ENCODE results near the gene ACE2. TPM values are rescaled to one million over a fixed set of nuclear protein-coding genes. Genes with fewer than 3 reads are reported as not detected.

Gene ACE2
- total and polyA plus RNA-seq, 10 donors: 0.03 to 0.06 TPM; not detected in 8

DNA sequence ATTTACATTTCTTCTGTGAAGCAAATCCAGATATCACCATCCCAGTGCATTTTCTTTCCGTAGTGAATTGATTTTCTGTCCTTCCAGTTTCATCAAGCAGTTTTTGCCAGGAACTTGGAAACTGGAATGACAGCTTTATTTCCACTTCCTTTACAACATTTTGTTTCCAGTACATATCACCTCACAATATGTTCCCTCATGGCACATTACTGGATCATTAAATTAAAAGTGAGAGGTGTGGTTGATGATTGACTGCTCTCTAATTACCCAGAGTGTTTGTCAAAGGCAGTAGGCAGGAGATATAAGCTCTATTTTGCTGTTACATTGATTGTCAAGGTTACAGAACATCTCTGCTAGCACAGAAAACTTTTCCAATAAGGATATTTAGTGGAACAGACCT, 22.3 kb upstream of the ACE2 start:
- Histone ChIP-seq H3K9me3 (no peaks in the 10 kb centered on the region), H3K4me3 (no peak overlapping the region), H3K27ac (no peak overlapping the region), H3K27me3 (replicated peaks in 1 of 7) (peaks cover 0 to 10% (median 2%) of the 10 kb centered on the region in 7 donors), H3K36me3 (no peaks in the 10 kb centered on the region), H3K4me1 (no peaks in the 10 kb centered on the region)
- TF ChIP-seq POLR2AphosphoS5 (IDR thresholded peaks at IDR 0.05): no peak
- TF ChIP-seq, protein P1, sequence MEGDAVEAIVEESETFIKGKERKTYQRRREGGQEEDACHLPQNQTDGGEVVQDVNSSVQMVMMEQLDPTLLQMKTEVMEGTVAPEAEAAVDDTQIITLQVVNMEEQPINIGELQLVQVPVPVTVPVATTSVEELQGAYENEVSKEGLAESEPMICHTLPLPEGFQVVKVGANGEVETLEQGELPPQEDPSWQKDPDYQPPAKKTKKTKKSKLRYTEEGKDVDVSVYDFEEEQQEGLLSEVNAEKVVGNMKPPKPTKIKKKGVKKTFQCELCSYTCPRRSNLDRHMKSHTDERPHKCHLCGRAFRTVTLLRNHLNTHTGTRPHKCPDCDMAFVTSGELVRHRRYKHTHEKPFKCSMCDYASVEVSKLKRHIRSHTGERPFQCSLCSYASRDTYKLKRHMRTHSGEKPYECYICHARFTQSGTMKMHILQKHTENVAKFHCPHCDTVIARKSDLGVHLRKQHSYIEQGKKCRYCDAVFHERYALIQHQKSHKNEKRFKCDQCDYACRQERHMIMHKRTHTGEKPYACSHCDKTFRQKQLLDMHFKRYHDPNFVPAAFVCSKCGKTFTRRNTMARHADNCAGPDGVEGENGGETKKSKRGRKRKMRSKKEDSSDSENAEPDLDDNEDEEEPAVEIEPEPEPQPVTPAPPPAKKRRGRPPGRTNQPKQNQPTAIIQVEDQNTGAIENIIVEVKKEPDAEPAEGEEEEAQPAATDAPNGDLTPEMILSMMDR (IDR thresholded peaks at IDR 0.05 in 8 of 11, conservative IDR thresholded peaks at IDR 0.05 in 3 of 11): no peak
- no peak for TF ChIP-seq POLR2A (IDR thresholded peaks at IDR 0.05)
- 86 to 100% (median 90%) methylated on average over 1 of the region's 1 CpG for WGBS, 5 donors
- intact Hi-C loops (cut with DNase I; ENCODE audit: low total_unique reads): no loop called here
- no peak for DNase-seq

DNA sequence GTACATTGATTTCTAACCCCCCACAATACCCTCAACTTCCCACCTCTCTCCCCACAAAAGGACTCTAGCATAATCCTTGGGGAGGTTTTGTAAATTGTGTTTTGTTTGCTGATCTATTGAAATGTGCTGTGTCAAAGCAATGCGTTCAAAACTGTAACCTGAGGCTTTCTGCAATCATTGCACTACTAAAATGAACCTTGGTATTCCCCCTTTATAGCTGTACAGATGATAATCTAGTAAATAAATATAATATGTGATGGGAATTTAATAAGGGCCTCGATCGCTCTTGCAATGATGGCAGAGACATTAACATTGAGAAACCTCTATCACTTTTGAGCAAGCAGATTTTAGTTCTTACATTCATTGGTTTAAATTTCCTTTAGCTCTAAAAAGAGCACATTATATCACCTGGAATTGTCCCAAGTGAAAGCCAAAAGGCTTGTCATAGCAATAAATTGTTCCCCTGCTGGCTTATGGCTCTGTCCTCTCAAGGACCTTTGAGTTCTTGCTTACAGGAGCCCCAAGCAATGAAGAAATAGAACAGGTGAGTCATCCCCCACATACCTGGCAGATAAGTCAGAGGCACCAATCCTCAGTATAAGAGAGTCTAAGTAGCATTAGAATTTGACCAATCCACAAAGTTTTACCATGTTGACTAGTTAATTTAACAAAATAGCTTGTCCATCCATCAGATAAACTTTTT, 18.4 kb upstream of the ACE2 start:
- TF ChIP-seq POLR2AphosphoS5 (IDR thresholded peaks at IDR 0.05): no peak
- TF ChIP-seq POLR2A (IDR thresholded peaks at IDR 0.05): no peak
- TF ChIP-seq, protein P1 (IDR thresholded peaks at IDR 0.05 in 8 of 11, conservative IDR thresholded peaks at IDR 0.05 in 3 of 11): no peak
- WGBS, 5 donors: 67 to 90% (median 83%) methylated on average over 3 of the region's 3 CpGs
- intact Hi-C loops (cut with DNase I; ENCODE audit: low total_unique reads): no loop called here
- no peak for DNase-seq
- H3K4me1 ChIP-seq: no peaks in the 10 kb centered on the region
- H3K27ac ChIP-seq: no peak overlapping the region
- no peaks in the 10 kb centered on the region for H3K36me3 ChIP-seq
- H3K4me3 ChIP-seq: no peak overlapping the region
- no peaks in the 10 kb centered on the region for H3K9me3 ChIP-seq
- peaks cover 0 to 22% (median 6%) of the 10 kb centered on the region in 7 donors for H3K27me3 ChIP-seq (replicated peaks in 1 of 7)

DNA sequence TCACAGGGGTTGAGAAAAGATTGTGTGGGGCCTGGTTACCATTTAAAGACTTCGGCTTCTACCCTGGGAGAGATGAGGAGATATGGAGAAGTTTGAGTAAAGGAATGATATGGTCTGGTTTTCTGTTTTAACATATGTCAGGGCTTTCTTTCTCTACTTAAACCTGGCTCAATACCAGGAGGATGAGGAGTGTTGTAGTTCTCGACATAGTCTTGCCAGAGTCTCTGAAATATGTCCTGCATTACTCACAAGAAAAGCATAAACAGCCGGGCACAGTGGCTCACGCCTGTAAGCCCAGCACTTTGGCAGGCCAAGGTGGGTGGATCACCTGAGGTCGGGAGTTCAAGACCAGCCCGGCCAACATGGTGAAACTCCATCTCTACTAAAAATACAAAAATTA, 16.4 kb upstream of the ACE2 start:
- intact Hi-C loops (cut with DNase I; ENCODE audit: low total_unique reads): no loop called here
- Histone ChIP-seq H3K9me3 (no peaks in the 10 kb centered on the region), H3K4me3 (no peak overlapping the region), H3K27ac (no peak overlapping the region), H3K4me1 (no peaks in the 10 kb centered on the region), H3K36me3 (no peaks in the 10 kb centered on the region), H3K27me3 (replicated peaks in 1 of 7) (peaks cover 0 to 27% (median 4%) of the 10 kb centered on the region in 7 donors)
- WGBS, 5 donors: 68 to 96% (median 84%) methylated on average over 4 to 6 of the region's 6 CpGs
- DNase-seq: no peak
- TF ChIP-seq, protein P1 (IDR thresholded peaks at IDR 0.05 in 8 of 11, conservative IDR thresholded peaks at IDR 0.05 in 3 of 11): no peak
- TF ChIP-seq POLR2A (IDR thresholded peaks at IDR 0.05): no peak
- no peak for TF ChIP-seq POLR2AphosphoS5 (IDR thresholded peaks at IDR 0.05)

DNA sequence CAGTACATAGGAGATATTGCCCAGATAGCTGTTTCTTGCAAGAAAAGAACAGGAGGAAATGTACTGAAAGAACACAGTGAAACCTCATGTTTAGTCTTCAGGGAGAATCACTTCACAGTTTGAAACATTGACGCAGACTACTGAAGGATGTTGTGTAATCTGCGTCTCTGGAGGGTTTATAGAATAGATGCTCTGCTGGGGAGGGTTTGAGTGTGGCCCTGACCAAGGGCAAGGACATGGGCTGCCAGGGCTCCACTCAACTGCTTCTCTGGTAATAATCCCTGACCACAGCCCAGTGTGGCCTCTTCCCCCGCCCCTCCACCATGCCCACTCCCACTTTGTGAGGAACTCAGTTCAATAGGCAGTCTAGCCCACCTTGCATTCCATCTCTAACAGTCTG, 15.8 kb upstream of the ACE2 start:
- DNase-seq: no peak
- H3K9me3 ChIP-seq: no peaks in the 10 kb centered on the region
- no peak overlapping the region for H3K4me3 ChIP-seq
- WGBS, 5 donors: 58 to 89% (median 71%) methylated on average over 2 to 3 of the region's 3 CpGs
- no peak for TF ChIP-seq POLR2AphosphoS5 (IDR thresholded peaks at IDR 0.05)
- no peak for TF ChIP-seq POLR2A (IDR thresholded peaks at IDR 0.05)
- TF ChIP-seq, protein P1 (IDR thresholded peaks at IDR 0.05 in 8 of 11, conservative IDR thresholded peaks at IDR 0.05 in 3 of 11): no peak
- peaks cover 0 to 27% (median 0%) of the 10 kb centered on the region in 7 donors for H3K27me3 ChIP-seq (replicated peaks in 1 of 7)
- H3K4me1 ChIP-seq: no peaks in the 10 kb centered on the region
- no peak overlapping the region for H3K27ac ChIP-seq
- intact Hi-C loops (cut with DNase I; ENCODE audit: low total_unique reads): no loop called here
- no peaks in the 10 kb centered on the region for H3K36me3 ChIP-seq

All from spleen (tissue), 11 donors.